GM19467 (cell line): ENCODE measurements around the gene PRIMA1.

Experiments
- ATAC-seq: cut with Tn5 transposase; IDR thresholded peaks from one replicate; pipeline ENCODE4 v1.9.1; 2021; ENCODE audit warnings: mild to moderate bottlenecking, moderate library complexity; ENCODE audit not compliant: unreplicated experiment

Gene PRIMA1

GRCh38 chr14:93713726-93714405 lies 74.4 kb downstream of the PRIMA1 start:
- no peak for ATAC-seq

GRCh38 chr14:93712838-93713724 lies 75.2 kb downstream of the PRIMA1 start:
- no peak for ATAC-seq

- ATAC-seq: no peak
Measured at GRCh38 chr14:93712079-93712837, 76.0 kb downstream of the PRIMA1 start.

GRCh38 chr14:93709249-93709648 lies 79.0 kb downstream of the PRIMA1 start:
- no peak for ATAC-seq

GRCh38 chr14:93708800-93709199 lies 79.5 kb downstream of the PRIMA1 start:
- no peak for ATAC-seq

GRCh38 chr14:93708311-93708734 lies 80.0 kb downstream of the PRIMA1 start:
- no peak for ATAC-seq

- ATAC-seq: no peak
Measured at GRCh38 chr14:93707475-93707874, 80.8 kb downstream of the PRIMA1 start.

- no peak for ATAC-seq
Measured at GRCh38 chr14:93706360-93706955, 81.8 kb downstream of the PRIMA1 start.

- ATAC-seq: no peak
Measured at GRCh38 chr14:93705513-93706156, 82.7 kb downstream of the PRIMA1 start.

GRCh38 chr14:93703941-93704340 lies 84.3 kb downstream of the PRIMA1 start:
- no peak for ATAC-seq

- ATAC-seq: no peak
Measured at GRCh38 chr14:93702946-93703345, 85.3 kb downstream of the PRIMA1 start.

- ATAC-seq: no peak
Measured at GRCh38 chr14:93701562-93701961, 86.7 kb downstream of the PRIMA1 start.

- no peak for ATAC-seq
Measured at GRCh38 chr14:93700928-93701327, 87.4 kb downstream of the PRIMA1 start.

- ATAC-seq: no peak
Measured at GRCh38 chr14:93693914-93694313, 94.4 kb downstream of the PRIMA1 start.

- ATAC-seq: no peak
Measured at GRCh38 chr14:93691042-93691780, 97.1 kb downstream of the PRIMA1 start.

- no peak for ATAC-seq
Measured at GRCh38 chr14:93690146-93690545, 98.1 kb downstream of the PRIMA1 start.

GRCh38 chr14:93688820-93689219 lies 99.5 kb downstream of the PRIMA1 start:
- ATAC-seq: no peak

- ATAC-seq: no peak
Measured at GRCh38 chr14:93688239-93688666, 100.0 kb downstream of the PRIMA1 start.

- no peak for ATAC-seq
Measured at GRCh38 chr14:93686268-93686667, 102.0 kb downstream of the PRIMA1 start.
